H1 (cell line): ENCODE data around the gene IL12B. TPM values are rescaled to one million over a fixed set of nuclear protein-coding genes. Genes with fewer than 3 reads are reported as not detected.

Source experiments
- CTCF ChIA-PET: fragments of 300-600 bp; sonication (Branson Sonifier 250); formaldehyde crosslinking; loops from one replicate; lab custom pipeline; 2021; ENCODE audit not compliant: partially characterized antibody; lab: Charles Lee
- POLR2A ChIA-PET: fragments of 300-600 bp; sonication (Branson Sonifier 250); formaldehyde crosslinking; loops from one replicate; lab custom pipeline; 2021; ENCODE audit warnings: inconsistent platforms; ENCODE audit not compliant: partially characterized antibody; lab: Charles Lee
- DNase-seq, 2 experiments: peaks; one replicate each; pipeline versions ENCODE4 v3.0.0 to v3.0.0-alpha.2; 2010 to 2022; ENCODE audit warnings: low spot score in 2 of 2, low read depth in 1 of 2, mixed read lengths in 1 of 2
- FAIRE-seq: peaks from 2 replicates; lab custom pipeline; 2011; peaks lifted over from hg19 to GRCh38; lab: Jason Lieb, UNC
- H2AFZ ChIP-seq: 2 replicates; pipeline ENCODE4 v1.8.1; 2012; ENCODE audit warnings: low read length, inconsistent platforms
- H2AK5ac ChIP-seq: 2 replicates; pipeline ENCODE4 v1.6.1; 2013; ENCODE audit warnings: low read depth, low read length
- H2BK120ac ChIP-seq: replicated peaks from 2 replicates; pipeline ENCODE3; 2013; ENCODE audit warnings: low read depth, low read length, inconsistent platforms
- H2BK12ac ChIP-seq: 2 replicates; pipeline ENCODE4 v1.6.1; 2013; ENCODE audit warnings: low read depth, low read length
- H2BK15ac ChIP-seq: 2 replicates; pipeline ENCODE4 v1.6.1; 2013; ENCODE audit warnings: low read length
- H2BK20ac ChIP-seq: 2 replicates; pipeline ENCODE4 v1.6.1; 2013; ENCODE audit warnings: low read length
- H2BK5ac ChIP-seq: 2 replicates; pipeline ENCODE4 v1.6.1; 2013; ENCODE audit warnings: low read depth, low read length
- H3K14ac ChIP-seq: 2 replicates; pipeline ENCODE4 v1.6.1; 2013; ENCODE audit warnings: inconsistent platforms; ENCODE audit not compliant: insufficient read length
- H3K18ac ChIP-seq: 2 replicates; pipeline ENCODE4 v1.6.1; 2013; ENCODE audit warnings: low read length; ENCODE audit errors: extremely low read depth
- H3K23ac ChIP-seq: 2 replicates; pipeline ENCODE4 v1.6.1; 2013; ENCODE audit warnings: inconsistent platforms; ENCODE audit not compliant: insufficient read length
- H3K23me2 ChIP-seq: 2 replicates; pipeline ENCODE4 v1.6.1; 2013; ENCODE audit warnings: low read depth, low read length
- H3K27ac ChIP-seq: 2 replicates; pipeline ENCODE4 v1.6.1; 2011; ENCODE audit warnings: low read depth, low read length, inconsistent platforms
- H3K27me3 ChIP-seq, 4 experiments: replicated peaks in 1 of 4; 1 replicate in 1 of 4; 2 replicates in 3 of 4; pipeline versions ENCODE4 v1.6.1 to v1.8.1; 2011 to 2013; ENCODE audit warnings: low read length in 3 of 4, mild to moderate bottlenecking in 3 of 4, inconsistent platforms in 2 of 4, mixed read lengths in 2 of 4, moderate library complexity in 1 of 4; ENCODE audit not compliant: control insufficient read depth in 3 of 4, insufficient read depth in 3 of 4; ENCODE audit errors: extremely low read depth in 1 of 4
- H3K36me3 ChIP-seq, 4 experiments: 2 replicates each; pipeline versions ENCODE4 v1.6.1 to v1.8.1; 2011 to 2013; ENCODE audit warnings: mild to moderate bottlenecking in 4 of 4, low read length in 3 of 4, moderate library complexity in 2 of 4, control low read depth in 1 of 4, inconsistent platforms in 1 of 4; ENCODE audit not compliant: insufficient read depth in 4 of 4, control insufficient read depth in 2 of 4
- H3K4ac ChIP-seq: replicated peaks from 2 replicates; pipeline ENCODE3; 2013; ENCODE audit warnings: low read length, low read depth, mixed read lengths, inconsistent platforms; ENCODE audit not compliant: insufficient read length
- H3K4me1 ChIP-seq, 4 experiments: replicated peaks in 1 of 4; 1 replicate in 1 of 4; 2 replicates in 3 of 4; pipeline versions ENCODE4 v1.6.1 to v1.8.1; 2011 to 2013; ENCODE audit warnings: low read length in 3 of 4, inconsistent platforms in 2 of 4, mixed read lengths in 1 of 4; ENCODE audit not compliant: insufficient read depth in 4 of 4, control insufficient read depth in 3 of 4
- H3K4me2 ChIP-seq, 2 experiments: 2 replicates each; pipeline versions ENCODE4 v1.6.1 to v1.8.1; 2011 to 2013; ENCODE audit warnings: low read depth in 2 of 2, low read length in 2 of 2, control low read depth in 1 of 2, inconsistent platforms in 1 of 2, mild to moderate bottlenecking in 1 of 2; ENCODE audit not compliant: insufficient read depth in 1 of 2
- H3K4me3 ChIP-seq, 4 experiments: fragments of 200-600, 300-600 bp in 1 of 4; sonication (generic), shearing (Covaris generic), sonication (Bioruptor Twin) in 1 of 4; 2 replicates each; pipeline versions ENCODE4 v1.5.1 to v1.8.1; 2011 to 2016; ENCODE audit warnings: low read length in 4 of 4, low read depth in 3 of 4, control low read depth in 2 of 4, inconsistent platforms in 2 of 4, mild to moderate bottlenecking in 2 of 4, mixed read lengths in 1 of 4, moderate library complexity in 1 of 4; ENCODE audit not compliant: insufficient read depth in 2 of 4; ENCODE audit errors: extremely low read depth in 1 of 4
- H3K56ac ChIP-seq: replicated peaks from 2 replicates; pipeline ENCODE3; 2013; ENCODE audit warnings: low read depth, mild to moderate bottlenecking, mixed read lengths, low read length, inconsistent platforms; ENCODE audit not compliant: insufficient read length
- H3K79me1 ChIP-seq: 2 replicates; pipeline ENCODE4 v1.6.1; 2013; ENCODE audit warnings: low read depth, low read length, control low read depth
- H3K79me2 ChIP-seq, 2 experiments: 2 replicates each; pipeline versions ENCODE4 v1.6.1 to v1.8.1; 2012 to 2013; ENCODE audit warnings: low read length in 2 of 2, mild to moderate bottlenecking in 2 of 2, inconsistent platforms in 1 of 2; ENCODE audit not compliant: insufficient read depth in 2 of 2, control insufficient read depth in 1 of 2
- H3K9ac ChIP-seq, 4 experiments: replicated peaks in 1 of 4; 1 replicate in 1 of 4; 2 replicates in 3 of 4; pipeline versions ENCODE4 v1.6.1 to v1.8.1; 2011 to 2013; ENCODE audit warnings: low read depth in 3 of 4, low read length in 3 of 4, control low read depth in 2 of 4, mild to moderate bottlenecking in 2 of 4, moderate library complexity in 2 of 4, inconsistent platforms in 1 of 4; ENCODE audit errors: extremely low read depth in 1 of 4
- H3K9me3 ChIP-seq, 2 experiments: 2 replicates each; pipeline versions ENCODE4 v1.6.1 to v1.8.1; 2012 to 2013; ENCODE audit warnings: mild to moderate bottlenecking in 2 of 2, moderate library complexity in 2 of 2, control low read depth in 1 of 2, inconsistent platforms in 1 of 2, low read depth in 1 of 2, low read length in 1 of 2, mixed read lengths in 1 of 2; ENCODE audit not compliant: insufficient read depth in 2 of 2
- H4K20me1 ChIP-seq, 2 experiments: replicated peaks in 1 of 2; 2 replicates each; pipeline versions ENCODE3 to v1.8.1; 2011 to 2013; ENCODE audit warnings: inconsistent platforms in 2 of 2, low read length in 2 of 2, mild to moderate bottlenecking in 1 of 2; ENCODE audit not compliant: insufficient read depth in 2 of 2, control insufficient read depth in 1 of 2
- H4K5ac ChIP-seq: 2 replicates; pipeline ENCODE4 v1.6.1; 2013; ENCODE audit warnings: low read length, low read depth, mixed read lengths, inconsistent platforms; ENCODE audit not compliant: insufficient read length
- H4K8ac ChIP-seq: 2 replicates; pipeline ENCODE4 v1.8.0; 2013; ENCODE audit warnings: mild to moderate bottlenecking, moderate library complexity, low read length, inconsistent platforms; ENCODE audit not compliant: insufficient read depth; ENCODE audit errors: extremely low read depth
- H4K91ac ChIP-seq: replicated peaks from 2 replicates; pipeline ENCODE3; 2013; ENCODE audit warnings: low read length, mixed read lengths, inconsistent platforms; ENCODE audit not compliant: insufficient read length
- JUN ChIP-seq: IDR thresholded peaks from 2 replicates; pipeline ENCODE4 v1.6.1; 2011; ENCODE audit warnings: low read depth, mild to moderate bottlenecking, improper control_type of control experiment, low read length
- KDM4A ChIP-seq: IDR thresholded peaks from one replicate; pipeline ENCODE4 v1.7.1; 2012; ENCODE audit warnings: low read depth, mild to moderate bottlenecking, moderate library complexity, low read length, inconsistent platforms; ENCODE audit not compliant: severe bottlenecking
- NANOG ChIP-seq: IDR thresholded peaks from 2 replicates; pipeline ENCODE4 v1.6.1; 2011; ENCODE audit warnings: low read length, low read depth, mild to moderate bottlenecking, inconsistent platforms; ENCODE audit not compliant: insufficient read depth, poor library complexity, severe bottlenecking
- WGBS, 2 experiments: shearing (Covaris generic) in 1 of 2; methylation state at CpG; one replicate each; pipeline versions ENCODE4 v1.1.6 to v1.1.7; 2013 to 2015; ENCODE audit warnings: low lambda C conversion rate in 2 of 2, mixed read lengths in 2 of 2, inconsistent platforms in 1 of 2, low coverage in 1 of 2, missing lambda C conversion rate in 1 of 2; ENCODE audit not compliant: insufficient replicate concordance in 2 of 2, insufficient coverage in 1 of 2, insufficient read length in 1 of 2; ENCODE audit errors: extremely low coverage in 1 of 2, missing lambda C conversion rate in 1 of 2; 5-methylcytosine and 5-hydroxymethylcytosine counted together
- polyA plus RNA-seq, 7 experiments: library from polyadenylated mRNA; depleted of rRNA in 3 of 7; stranded (reverse) in 5 of 7; unstranded in 2 of 7; fragments of >200 nt in 5 of 7; fragments of 200-250 nt in 2 of 7; gene quantifications; 1 replicate in 5 of 7; 2 replicates in 1 of 7; 4 replicates in 1 of 7; pipeline versions ENCODE4 v1.2.1 to v1.2.3, GENCODE V29; 2011 to 2013; ENCODE audit warnings: missing spikeins in 2 of 7, mixed read lengths in 2 of 7
- total RNA-seq: library from RNA; stranded (reverse); fragmentation: NEBNext Ultra II Directional; extraction: Animal tissue kit (Norgen Biotek cat#: 25700); gene quantifications from 2 replicates; pipeline ENCODE4 v1.2.1, GENCODE V29; 2021

Gene IL12B
- total and polyA plus RNA-seq, 2 of the 8 experiments (the other 6 are each of a cell fraction or from before 2014, with no cell fraction given): not detected

DNA sequence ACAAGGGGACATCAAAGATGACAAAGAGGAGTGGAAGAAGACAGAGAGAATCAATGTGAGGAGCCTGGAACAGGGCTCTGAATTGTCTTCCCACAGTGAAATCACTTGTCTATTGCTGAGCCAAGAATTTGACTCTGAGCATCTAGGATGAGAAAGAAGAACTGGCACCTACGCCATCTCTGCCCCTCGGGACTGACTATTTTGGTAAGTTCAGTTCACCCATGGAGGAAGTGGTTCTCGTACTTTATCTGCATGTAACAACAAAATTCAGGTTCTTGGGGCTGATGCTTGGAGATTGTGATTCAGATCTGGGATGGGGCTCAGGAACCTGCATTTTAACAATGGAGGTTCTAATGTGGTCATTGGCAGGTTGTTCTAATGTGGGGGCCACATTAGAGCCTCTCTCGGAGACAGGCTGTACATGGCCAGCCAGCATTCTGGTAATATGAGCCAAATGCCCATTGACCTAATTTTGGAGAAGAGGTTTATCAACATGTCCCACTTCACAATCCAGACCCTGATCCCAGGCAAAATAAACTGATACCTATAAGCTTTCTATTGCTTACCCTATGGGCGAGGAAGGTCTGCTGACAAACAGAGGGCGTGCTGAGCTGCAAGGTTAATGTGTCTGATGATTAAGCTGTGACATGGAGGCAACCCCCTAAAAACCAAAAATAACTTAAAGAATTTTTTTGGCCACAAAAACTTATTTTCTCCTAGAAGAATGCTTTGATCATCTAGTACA lies 2.7 kb upstream of the IL12B start:
- Histone ChIP-seq H3K23me2 (no peaks in the 10 kb centered on the region), H2AFZ (no peak overlapping the region), H2AK5ac (no peak overlapping the region), H3K4me3 (no peak overlapping the region), H4K5ac (no peak overlapping the region), H3K14ac (no peak overlapping the region), H3K79me2 (no peaks in the 10 kb centered on the region), H3K23ac (no peak overlapping the region), H4K20me1 (no peaks in the 10 kb centered on the region), H2BK120ac (no peak overlapping the region), H2BK12ac (no peak overlapping the region), H3K79me1 (no peaks in the 10 kb centered on the region), H3K4ac (no peak overlapping the region), H3K27me3 (peaks cover 0 to 2% (median 0%) of the 10 kb centered on the region in 4 experiments; a peak in 1 of 7 replicates), H3K9ac (no peak overlapping the region), H2BK5ac (no peak overlapping the region), H3K4me2 (no peak overlapping the region), H4K8ac (no peak overlapping the region), H3K36me3 (no peaks in the 10 kb centered on the region), H3K27ac (no peak overlapping the region), H3K9me3 (no peaks in the 10 kb centered on the region), H2BK20ac (no peak overlapping the region), H3K18ac (no peak overlapping the region), H3K4me1 (peaks cover 0 to 2% (median under 1%) of the 10 kb centered on the region in 4 experiments; a peak in 1 of 7 replicates), H3K56ac (no peak overlapping the region), H4K91ac (no peak overlapping the region), H2BK15ac (no peak overlapping the region)
- POLR2A ChIA-PET: interaction anchor here (0.7 kb wide), 1 partner anchor 1539 kb away, joined by 3 read pairs; no protein-coding TSS in a partner anchor
- no peak for FAIRE-seq
- no peak for TF ChIP-seq JUN
- no peak for TF ChIP-seq NANOG
- no peak for TF ChIP-seq KDM4A
- WGBS, 2 experiments: 92% methylated on average over 6 of the region's 6 CpGs; no CpG with 5 or more reads in 1 of the 2 experiments
- no peak for DNase-seq
- CTCF ChIA-PET: interaction anchor here (1.1 to 2.0 kb wide), 9 partner anchors 9 to 618 kb away, joined by 3 to 9 read pairs (median 5); no protein-coding TSS in a partner anchor
